ENCODE measurements around the gene IFI44L. TPM values are rescaled to one million over a fixed set of nuclear protein-coding genes. Genes with fewer than 3 reads are reported as not detected.

IFI44L gene
- total RNA-seq, 4 donors from 2014 or later = 4.3 to 15.4 (median 9.6) TPM

- no peak for DNase-seq (ENCODE audit: extremely low spot score)
- TF ChIP-seq POLR2AphosphoS5 (IDR thresholded peaks at IDR 0.05) = no peak
- TF ChIP-seq CTCF (IDR thresholded peaks at IDR 0.05) = no peak
- TF ChIP-seq POLR2A (IDR thresholded peaks at IDR 0.05; ENCODE audit: low read depth) = no peak
- no peak for TF ChIP-seq EP300 (IDR thresholded peaks at IDR 0.05)
- Histone ChIP-seq H3K9me3 (no peaks in the 10 kb centered on the region), H3K4me1 (no peaks in the 10 kb centered on the region), H3K27me3 (no peaks in the 10 kb centered on the region), H3K27ac (replicated peaks in 1 of 4) (no peak overlapping the region), H3K36me3 (no peaks in the 10 kb centered on the region), H3K4me3 (no peak overlapping the region)
- WGBS = 100% methylated on average over 1 of the region's 1 CpG
- intact Hi-C loops (cut with DNase I) = no loop called here
These were observed 52.2 kb downstream of the IFI44L start for GRCh38 chr1:78672428-78672827.

- Histone ChIP-seq H3K27me3 (no peaks in the 10 kb centered on the region), H3K27ac (replicated peaks in 1 of 4) (no peak overlapping the region), H3K9me3 (no peaks in the 10 kb centered on the region), H3K4me3 (no peak overlapping the region), H3K4me1 (no peaks in the 10 kb centered on the region), H3K36me3 (no peaks in the 10 kb centered on the region)
- WGBS = 92% methylated on average over 5 of the region's 5 CpGs
- TF ChIP-seq CTCF (IDR thresholded peaks at IDR 0.05) (no peak), EP300 (IDR thresholded peaks at IDR 0.05) (no peak), POLR2AphosphoS5 (IDR thresholded peaks at IDR 0.05) (no peak), POLR2A (IDR thresholded peaks at IDR 0.05; ENCODE audit: low read depth) (no peak)
- DNase-seq (ENCODE audit: extremely low spot score) = no peak
- intact Hi-C loops (cut with DNase I) = no loop called here
These were observed 52.9 kb downstream of the IFI44L start for GRCh38 chr1:78673120-78673519.

- H3K4me3 ChIP-seq = no peak overlapping the region
- H3K4me1 ChIP-seq = no peaks in the 10 kb centered on the region
- peak; percentile 76 to 90 (median 86) for TF ChIP-seq CTCF (IDR thresholded peaks at IDR 0.05)
- TF ChIP-seq EP300 (IDR thresholded peaks at IDR 0.05) = no peak
- no peak for TF ChIP-seq POLR2A (IDR thresholded peaks at IDR 0.05; ENCODE audit: low read depth)
- H3K36me3 ChIP-seq = no peaks in the 10 kb centered on the region
- 44% methylated on average over 9 of the region's 9 CpGs for WGBS
- no peak for DNase-seq (ENCODE audit: extremely low spot score)
- no peaks in the 10 kb centered on the region for H3K27me3 ChIP-seq
- no peaks in the 10 kb centered on the region for H3K9me3 ChIP-seq
- intact Hi-C loops (cut with DNase I) = loop anchor here (2.0 to 5.0 kb wide), 2 partner anchors 56 to 529 kb away; partner anchors contain the start of gene IFI44L
- no peak overlapping the region for H3K27ac ChIP-seq (replicated peaks in 1 of 4)
These were observed 56.2 kb downstream of the IFI44L start for GRCh38 chr1:78676347-78676982.

- TF ChIP-seq POLR2AphosphoS5 (IDR thresholded peaks at IDR 0.05) (no peak), EP300 (IDR thresholded peaks at IDR 0.05) (no peak), CTCF (IDR thresholded peaks at IDR 0.05) (no peak), POLR2A (IDR thresholded peaks at IDR 0.05; ENCODE audit: low read depth) (no peak)
- intact Hi-C loops (cut with DNase I) = loop anchor here (2.0 to 5.0 kb wide), 2 partner anchors 56 to 530 kb away; partner anchors contain the start of gene IFI44L
- H3K27me3 ChIP-seq = no peaks in the 10 kb centered on the region
- DNase-seq (ENCODE audit: extremely low spot score) = no peak
- 82% methylated on average over 3 of the region's 3 CpGs for WGBS
- H3K9me3 ChIP-seq = no peaks in the 10 kb centered on the region
- no peaks in the 10 kb centered on the region for H3K36me3 ChIP-seq
- H3K27ac ChIP-seq (replicated peaks in 1 of 4) = no peak overlapping the region
- H3K4me1 ChIP-seq = no peaks in the 10 kb centered on the region
- H3K4me3 ChIP-seq = no peak overlapping the region
These were observed 56.7 kb downstream of the IFI44L start for GRCh38 chr1:78676993-78677392.

GRCh38 chr1:78677788-78678187 is 57.5 kb downstream of the IFI44L start:
- 93% methylated on average over 3 of the region's 3 CpGs for WGBS
- H3K4me1 ChIP-seq = no peaks in the 10 kb centered on the region
- H3K9me3 ChIP-seq = no peaks in the 10 kb centered on the region
- DNase-seq (ENCODE audit: extremely low spot score) = no peak
- H3K27me3 ChIP-seq = no peaks in the 10 kb centered on the region
- no peaks in the 10 kb centered on the region for H3K36me3 ChIP-seq
- no peak overlapping the region for H3K27ac ChIP-seq (replicated peaks in 1 of 4)
- no peak overlapping the region for H3K4me3 ChIP-seq
- intact Hi-C loops (cut with DNase I) = loop anchor here (2.0 to 5.0 kb wide), 2 partner anchors 57 to 530 kb away; partner anchors contain the start of gene IFI44L
- TF ChIP-seq CTCF (IDR thresholded peaks at IDR 0.05) (no peak), POLR2A (IDR thresholded peaks at IDR 0.05; ENCODE audit: low read depth) (no peak), EP300 (IDR thresholded peaks at IDR 0.05) (no peak), POLR2AphosphoS5 (IDR thresholded peaks at IDR 0.05) (no peak)
